ENCODE measurements around the gene CCT5. TPM values are rescaled to one million over a fixed set of nuclear protein-coding genes. Genes with fewer than 3 reads are reported as not detected.

CCT5 gene
- total and polyA plus RNA-seq, 2 donors (not counting 1 experiment from before 2014, with no cell fraction given), result 74.3 to 77.7 TPM

DNA sequence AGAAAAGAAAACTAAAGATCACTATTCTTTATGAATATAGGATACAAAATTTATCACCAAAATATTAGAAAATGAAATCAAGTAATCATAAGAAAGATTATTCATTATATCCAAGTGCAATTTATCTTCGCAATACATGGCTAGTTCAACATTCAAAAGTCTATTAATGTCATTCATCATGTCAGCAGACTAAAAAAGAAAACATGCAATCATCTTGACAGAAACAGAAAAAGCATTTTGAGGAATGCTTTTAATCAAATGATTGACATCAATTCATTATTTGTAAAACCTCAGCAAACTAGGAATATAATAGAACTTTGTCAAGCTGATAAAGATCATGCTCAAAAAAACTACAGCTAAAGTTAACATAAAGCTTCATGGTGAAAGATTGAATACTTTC is 41.1 kb upstream of the CCT5 start:
- no peak overlapping the region for H3K27ac Mint-ChIP-seq
- no peak for TF ChIP-seq EZH2 (IDR thresholded peaks at IDR 0.05; ENCODE audit: borderline replicate concordance, insufficient read depth, low read depth, low read length, poor library complexity, severe bottlenecking)
- TF ChIP-seq, protein P1, sequence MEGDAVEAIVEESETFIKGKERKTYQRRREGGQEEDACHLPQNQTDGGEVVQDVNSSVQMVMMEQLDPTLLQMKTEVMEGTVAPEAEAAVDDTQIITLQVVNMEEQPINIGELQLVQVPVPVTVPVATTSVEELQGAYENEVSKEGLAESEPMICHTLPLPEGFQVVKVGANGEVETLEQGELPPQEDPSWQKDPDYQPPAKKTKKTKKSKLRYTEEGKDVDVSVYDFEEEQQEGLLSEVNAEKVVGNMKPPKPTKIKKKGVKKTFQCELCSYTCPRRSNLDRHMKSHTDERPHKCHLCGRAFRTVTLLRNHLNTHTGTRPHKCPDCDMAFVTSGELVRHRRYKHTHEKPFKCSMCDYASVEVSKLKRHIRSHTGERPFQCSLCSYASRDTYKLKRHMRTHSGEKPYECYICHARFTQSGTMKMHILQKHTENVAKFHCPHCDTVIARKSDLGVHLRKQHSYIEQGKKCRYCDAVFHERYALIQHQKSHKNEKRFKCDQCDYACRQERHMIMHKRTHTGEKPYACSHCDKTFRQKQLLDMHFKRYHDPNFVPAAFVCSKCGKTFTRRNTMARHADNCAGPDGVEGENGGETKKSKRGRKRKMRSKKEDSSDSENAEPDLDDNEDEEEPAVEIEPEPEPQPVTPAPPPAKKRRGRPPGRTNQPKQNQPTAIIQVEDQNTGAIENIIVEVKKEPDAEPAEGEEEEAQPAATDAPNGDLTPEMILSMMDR (IDR thresholded peaks at IDR 0.05), result no peak
- Histone ChIP-seq H3K4me1 (ENCODE audit: control insufficient read depth in 2 of 2, insufficient read depth in 2 of 2, low read length in 2 of 2) (no peaks in the 10 kb centered on the region), H3K4me2 (replicated peaks; ENCODE audit: low read depth, low read length, poor library complexity, severe bottlenecking) (no peak overlapping the region), H4K20me1 (ENCODE audit: control insufficient read depth, insufficient read depth, low read length, poor library complexity, severe bottlenecking) (no peaks in the 10 kb centered on the region), H3K27me3 (replicated peaks in 1 of 4; ENCODE audit: control extremely low read depth in 1 of 4, control insufficient read depth in 3 of 4, insufficient read depth in 4 of 4, low read length in 3 of 4) (no peaks in the 10 kb centered on the region), H3K27ac (ENCODE audit: low read length in 2 of 2) (no peak overlapping the region), H3K9ac (ENCODE audit: low read length) (no peak overlapping the region), H3K4me3 (ENCODE audit: control extremely low read depth in 1 of 5, extremely low read depth in 1 of 5, insufficient read depth in 1 of 5, low read depth in 2 of 5, low read length in 4 of 5) (no peak overlapping the region), H3K9me3 (ENCODE audit: control extremely low read depth in 1 of 3, control insufficient read depth in 2 of 3, insufficient read depth in 1 of 3, low read length in 2 of 3) (no peaks in the 10 kb centered on the region), H3K36me3 (replicated peaks in 1 of 2; ENCODE audit: control extremely low read depth in 1 of 2, control insufficient read depth in 1 of 2, extremely low read depth in 1 of 2, insufficient read depth in 2 of 2, low read length in 1 of 2) (no peaks in the 10 kb centered on the region), H3K79me2 (ENCODE audit: control insufficient read depth, insufficient read depth, low read length) (no peaks in the 10 kb centered on the region), H2AFZ (ENCODE audit: insufficient read depth, low read depth, low read length, poor library complexity, severe bottlenecking) (no peak overlapping the region)
- ChIA-PET CTCF (no interaction called here), POLR2A (no interaction called here)
- H3K4me3 Mint-ChIP-seq, result no peak overlapping the region
- no peaks in the 10 kb centered on the region for H3K27me3 Mint-ChIP-seq
- ATAC-seq (ENCODE audit: low read depth) (no peak), DNase-seq (no peak)
- intact Hi-C loops (cut with micrococcal nuclease), result no loop called here
- no peaks in the 10 kb centered on the region for H3K4me1 Mint-ChIP-seq
- no peaks in the 10 kb centered on the region for H3K9me3 Mint-ChIP-seq (ENCODE audit: insufficient read depth)
- WGBS (ENCODE audit: insufficient coverage), result no CpG with 5 or more reads among the region's 1 CpG

DNA sequence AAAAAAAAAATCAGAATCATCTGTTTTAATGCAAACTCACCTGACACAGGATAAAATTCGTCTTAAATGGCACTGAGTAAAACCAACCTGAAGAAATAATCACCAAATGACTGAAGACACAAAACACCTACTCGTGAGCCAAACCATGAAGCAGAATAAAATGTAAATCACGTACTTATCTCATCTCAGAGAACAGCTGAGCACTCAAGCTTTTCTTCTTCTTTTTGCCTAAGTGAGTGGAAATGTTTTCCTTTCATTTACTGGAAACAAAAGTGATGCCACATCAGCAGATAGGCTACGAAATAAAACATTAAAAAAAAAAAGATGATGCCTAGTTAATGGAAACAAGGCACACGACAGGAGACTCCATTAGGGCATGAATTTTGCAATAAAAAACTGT is 36.8 kb upstream of the CCT5 start:
- no peaks in the 10 kb centered on the region for H4K20me1 ChIP-seq (ENCODE audit: control insufficient read depth, insufficient read depth, low read length, poor library complexity, severe bottlenecking)
- H3K27ac Mint-ChIP-seq, result no peak overlapping the region
- no peaks in the 10 kb centered on the region for H3K9me3 ChIP-seq (ENCODE audit: control extremely low read depth in 1 of 3, control insufficient read depth in 2 of 3, insufficient read depth in 1 of 3, low read length in 2 of 3)
- no peak overlapping the region for H3K9ac ChIP-seq (ENCODE audit: low read length)
- no peak overlapping the region for H2AFZ ChIP-seq (ENCODE audit: insufficient read depth, low read depth, low read length, poor library complexity, severe bottlenecking)
- no peaks in the 10 kb centered on the region for H3K79me2 ChIP-seq (ENCODE audit: control insufficient read depth, insufficient read depth, low read length)
- no peaks in the 10 kb centered on the region for H3K4me1 ChIP-seq (ENCODE audit: control insufficient read depth in 2 of 2, insufficient read depth in 2 of 2, low read length in 2 of 2)
- no peaks in the 10 kb centered on the region for H3K27me3 ChIP-seq (replicated peaks in 1 of 4; ENCODE audit: control extremely low read depth in 1 of 4, control insufficient read depth in 3 of 4, insufficient read depth in 4 of 4, low read length in 3 of 4)
- no peak overlapping the region for H3K4me3 ChIP-seq (ENCODE audit: control extremely low read depth in 1 of 5, extremely low read depth in 1 of 5, insufficient read depth in 1 of 5, low read depth in 2 of 5, low read length in 4 of 5)
- no peaks in the 10 kb centered on the region for H3K9me3 Mint-ChIP-seq (ENCODE audit: insufficient read depth)
- H3K4me3 Mint-ChIP-seq, result no peak overlapping the region
- ATAC-seq (ENCODE audit: low read depth) (no peak), DNase-seq (no peak)
- intact Hi-C loops (cut with micrococcal nuclease), result no loop called here
- POLR2A ChIA-PET, result no interaction called here
- CTCF ChIA-PET, result no interaction called here
- no peaks in the 10 kb centered on the region for H3K27me3 Mint-ChIP-seq
- H3K27ac ChIP-seq (ENCODE audit: low read length in 2 of 2), result no peak overlapping the region
- no peaks in the 10 kb centered on the region for H3K4me1 Mint-ChIP-seq
- TF ChIP-seq EZH2 (IDR thresholded peaks at IDR 0.05; ENCODE audit: borderline replicate concordance, insufficient read depth, low read depth, low read length, poor library complexity, severe bottlenecking), result no peak
- TF ChIP-seq, protein P1 (IDR thresholded peaks at IDR 0.05), result no peak
- no peaks in the 10 kb centered on the region for H3K36me3 ChIP-seq (replicated peaks in 1 of 2; ENCODE audit: control extremely low read depth in 1 of 2, control insufficient read depth in 1 of 2, extremely low read depth in 1 of 2, insufficient read depth in 2 of 2, low read length in 1 of 2)
- no peak overlapping the region for H3K4me2 ChIP-seq (replicated peaks; ENCODE audit: low read depth, low read length, poor library complexity, severe bottlenecking)
- WGBS (ENCODE audit: insufficient coverage), result 86% methylated on average over 3 of the region's 5 CpGs
